Left lobe of liver (tissue), 2 donors: ENCODE measurements around the gene ERAL1. TPM values are rescaled to one million over a fixed set of nuclear protein-coding genes. Genes with fewer than 3 reads are reported as not detected.
"Not testable (repeated sequence)": the region's sequence is repeated elsewhere in the genome, so short reads cannot be mapped to it uniquely, and the experiment has no call there.

Source experiments
- ATAC-seq: fragments of 200-7000 bp; cut with Tn5 transposase; one replicate; pipeline ENCODE4 v1.9.1; 2020; ENCODE audit warnings: mild to moderate bottlenecking, moderate library complexity
- DNase-seq: peaks from one replicate; pipeline ENCODE4 v3.0.0-alpha.2; 2020; ENCODE audit warnings: low spot score
- total RNA-seq: library from RNA; stranded (reverse); gene quantifications from one replicate; pipeline ENCODE4 v1.2.1, GENCODE V29; 2021
- donor health status: DM: no; HTN: no; CAD: no; lungs with moderate emphysema.
- donor health status: DM: no; HTN: yes; CAD: no.

Gene ERAL1
- total RNA-seq, 1 donor from 2014 or later, result 25.3 TPM

DNA sequence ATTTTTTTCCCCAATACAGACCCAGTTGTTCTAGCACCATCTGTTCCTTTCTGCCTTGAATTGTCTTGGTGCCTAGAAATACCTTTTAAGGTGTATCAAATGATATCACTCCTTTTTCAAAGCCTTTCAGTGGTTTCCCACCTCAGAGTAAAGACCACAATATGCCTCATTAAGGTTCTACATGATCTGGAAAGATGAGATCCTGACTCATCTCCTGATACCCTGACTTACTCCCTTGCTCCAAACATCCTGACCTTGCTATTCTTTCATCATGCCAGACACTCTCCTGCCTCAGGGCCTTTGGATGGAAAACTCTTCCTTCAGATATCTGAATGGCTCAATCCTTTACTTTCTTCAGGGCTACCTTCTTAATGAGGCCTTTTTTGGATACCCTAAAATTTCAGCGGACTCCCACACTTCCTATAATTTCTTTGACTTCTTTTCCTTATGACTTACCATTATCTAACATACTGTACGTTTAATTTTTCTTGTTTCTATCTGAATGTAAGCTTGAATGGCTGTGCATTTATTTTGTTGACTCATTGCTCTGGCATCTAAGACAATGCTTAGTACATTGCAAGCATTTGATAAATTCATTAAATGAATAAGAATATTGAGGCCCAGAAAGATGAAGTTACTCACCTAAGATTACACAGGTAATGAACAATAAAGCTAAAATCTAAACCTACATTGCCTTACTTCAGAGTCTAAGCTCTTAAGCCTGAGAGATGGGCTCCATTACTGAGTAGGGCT, 23.5 kb downstream of the ERAL1 start:
- no peak for DNase-seq
- no peak for ATAC-seq

DNA sequence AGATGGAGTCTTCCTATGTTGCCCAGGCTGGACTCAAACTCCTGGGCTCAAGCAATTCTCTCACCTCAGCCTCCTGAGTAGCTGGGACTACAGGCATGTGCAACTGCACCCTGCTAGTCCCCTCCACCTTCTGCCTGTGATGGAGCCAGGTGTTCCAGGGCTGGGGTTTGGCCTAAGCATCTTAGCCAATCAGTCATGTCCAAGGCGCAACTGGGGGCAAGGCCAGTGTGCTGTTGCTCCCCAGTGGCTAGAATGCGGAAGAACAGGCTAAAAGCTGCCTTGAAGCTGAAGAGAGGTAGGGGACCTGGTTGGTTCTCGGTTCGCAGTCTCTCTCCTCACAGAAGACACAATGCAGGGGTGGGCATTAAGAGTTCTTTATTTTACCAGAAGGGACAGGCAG, 24.2 kb downstream of the ERAL1 start:
- ATAC-seq, result peak; percentile 74
- DNase-seq, result no peak

DNA sequence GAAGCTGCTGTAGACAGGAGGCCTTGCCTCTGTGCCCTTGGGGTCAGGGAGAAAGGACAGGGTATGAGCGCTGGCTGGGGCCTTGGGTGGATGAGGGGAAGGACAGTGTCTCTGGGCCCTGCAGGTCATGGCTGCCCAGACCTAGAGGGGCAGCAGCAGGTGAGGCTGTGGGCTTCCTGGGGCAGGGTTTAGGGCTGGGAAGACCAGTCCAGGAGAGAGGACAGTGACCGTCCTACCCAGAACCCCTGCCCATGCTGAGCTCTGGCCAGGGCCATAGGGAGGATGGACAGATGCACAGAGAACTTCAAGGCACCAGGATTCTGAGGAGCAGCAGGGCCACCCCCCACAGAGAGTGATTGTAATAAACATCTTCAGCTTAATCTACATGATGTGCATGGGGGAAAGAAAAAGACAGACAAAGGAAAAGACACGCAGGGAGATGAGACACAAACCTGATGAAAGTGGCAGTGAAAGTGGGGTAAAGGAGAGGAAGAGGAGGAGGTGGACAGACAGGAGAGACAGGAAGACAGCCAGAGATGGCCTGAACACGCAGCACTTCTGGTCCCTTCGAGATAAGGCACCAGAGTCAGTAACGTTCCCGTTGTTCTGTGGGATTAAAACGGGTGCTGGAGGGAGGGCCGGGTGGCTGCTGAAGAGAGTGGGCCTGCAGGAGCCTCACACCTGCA, 25.2 kb downstream of the ERAL1 start:
- ATAC-seq (no peak), DNase-seq (no peak)

DNA sequence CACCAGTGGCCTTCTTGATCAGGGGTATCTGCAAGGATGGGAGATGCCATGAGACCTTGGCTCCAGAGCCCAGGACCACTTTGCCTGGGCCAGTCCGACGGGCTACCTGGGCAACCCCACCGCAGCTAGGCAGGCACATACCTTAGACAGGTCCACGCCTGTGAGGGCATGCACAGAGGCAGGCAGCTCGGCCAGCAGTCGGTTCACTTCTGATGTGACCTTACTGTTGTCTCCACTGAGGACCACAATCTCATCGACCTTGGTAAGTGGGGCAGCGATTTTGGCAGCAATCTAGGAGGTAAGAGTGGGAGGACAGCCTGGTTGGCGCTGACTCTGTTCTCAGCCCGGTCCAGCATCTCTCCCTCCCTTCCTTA, 25.7 kb downstream of the ERAL1 start:
- DNase-seq (no peak), ATAC-seq (no peak)

DNA sequence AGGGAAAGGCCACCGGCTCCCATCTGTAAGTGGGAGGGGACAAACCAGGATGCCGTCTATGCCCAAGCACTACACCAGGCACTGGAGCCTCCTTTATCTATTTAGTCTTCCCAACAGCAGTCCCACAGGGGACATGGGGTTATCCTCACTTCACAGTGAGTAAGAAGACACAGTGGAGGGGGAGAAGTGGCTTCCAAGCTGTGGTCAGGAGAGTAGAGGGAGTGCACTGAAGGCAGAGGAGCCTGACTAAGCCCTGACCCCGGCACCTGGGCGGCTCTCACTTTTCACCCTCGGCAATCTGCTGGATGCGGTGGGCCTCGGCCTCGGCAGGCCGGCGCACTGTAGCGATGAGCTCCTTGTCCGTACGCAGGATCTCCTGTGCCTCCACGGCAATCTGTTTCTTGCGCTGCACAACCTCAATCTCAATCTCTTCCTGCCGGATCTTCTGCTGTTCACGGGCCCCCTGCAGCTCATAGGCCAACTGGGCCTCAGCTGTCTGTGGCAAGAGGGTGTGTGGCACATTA, 26.8 kb downstream of the ERAL1 start:
- ATAC-seq (no peak), DNase-seq (no peak)

DNA sequence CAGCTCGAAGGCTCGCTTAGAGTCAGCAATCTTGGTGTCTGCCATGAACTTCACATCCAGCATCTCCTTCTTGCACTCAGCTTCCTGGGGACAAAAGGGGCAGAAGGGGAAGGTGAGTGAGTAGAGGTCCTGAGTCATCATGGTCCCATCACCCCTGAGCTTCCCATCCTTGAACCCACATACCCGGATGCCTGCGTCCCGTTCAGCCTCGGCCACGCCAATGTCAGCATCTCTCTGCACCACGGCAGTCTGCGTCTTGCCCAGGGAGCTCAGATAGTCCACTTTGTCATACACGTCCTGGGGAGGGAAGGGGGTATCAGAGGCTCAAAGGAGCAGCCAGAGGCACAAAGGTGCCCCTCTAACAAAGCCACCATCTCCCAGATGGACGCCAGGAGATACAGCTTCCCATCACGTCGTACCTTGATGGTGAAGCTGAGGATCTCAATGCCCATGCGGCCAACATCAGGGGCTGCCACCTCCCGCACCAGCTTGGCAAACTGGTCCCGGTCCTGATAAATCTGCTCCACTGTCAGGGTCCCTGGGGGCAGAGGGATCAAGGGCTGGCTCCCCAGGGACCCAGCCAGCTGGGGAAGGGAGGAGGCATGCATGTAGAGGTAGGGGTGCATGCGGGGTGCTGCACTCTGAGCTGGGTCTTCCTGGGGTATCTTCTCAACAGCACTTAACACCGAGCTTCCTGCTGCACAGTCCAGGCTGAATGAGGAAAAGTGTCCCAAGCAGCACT, 27.5 kb downstream of the ERAL1 start:
- DNase-seq (no peak), ATAC-seq (no peak)

DNA sequence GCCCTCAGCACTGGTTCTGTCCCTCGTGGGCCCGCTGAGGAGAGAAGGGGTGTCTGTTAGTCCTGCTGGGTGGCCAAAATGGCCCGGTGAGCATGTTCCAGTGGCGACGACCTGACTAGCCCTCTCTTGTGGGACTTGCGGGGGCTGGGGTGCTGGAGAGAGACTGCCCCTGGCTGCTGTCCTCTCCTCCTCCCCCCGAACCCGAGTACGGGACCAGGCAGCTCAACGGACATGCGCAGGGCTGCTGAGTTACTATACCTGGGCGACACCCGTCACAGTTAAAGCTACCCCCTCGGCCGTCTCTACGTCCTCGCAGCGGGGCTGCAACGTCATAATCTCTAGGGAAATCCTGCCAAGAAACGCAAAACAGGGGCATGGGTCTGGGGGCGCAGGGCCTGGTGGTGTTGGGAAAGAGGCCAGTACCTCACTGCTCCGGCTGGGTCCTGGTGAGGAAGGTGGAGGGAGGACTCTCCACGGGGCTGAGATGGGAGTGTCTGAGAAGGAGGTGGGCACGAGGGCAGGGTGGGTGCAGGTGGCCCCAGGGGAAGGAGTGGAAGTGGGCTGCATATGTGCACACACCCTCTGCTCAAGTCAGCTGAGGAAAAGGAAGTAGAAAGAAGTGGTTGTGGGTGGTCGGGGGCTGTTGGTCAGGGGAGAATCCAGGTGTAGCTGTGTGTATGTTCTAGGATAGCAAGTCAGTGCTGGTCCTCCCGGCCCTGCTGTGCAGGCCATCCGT, 29.3 kb downstream of the ERAL1 start:
- ATAC-seq (no peak), DNase-seq (no peak)

DNA sequence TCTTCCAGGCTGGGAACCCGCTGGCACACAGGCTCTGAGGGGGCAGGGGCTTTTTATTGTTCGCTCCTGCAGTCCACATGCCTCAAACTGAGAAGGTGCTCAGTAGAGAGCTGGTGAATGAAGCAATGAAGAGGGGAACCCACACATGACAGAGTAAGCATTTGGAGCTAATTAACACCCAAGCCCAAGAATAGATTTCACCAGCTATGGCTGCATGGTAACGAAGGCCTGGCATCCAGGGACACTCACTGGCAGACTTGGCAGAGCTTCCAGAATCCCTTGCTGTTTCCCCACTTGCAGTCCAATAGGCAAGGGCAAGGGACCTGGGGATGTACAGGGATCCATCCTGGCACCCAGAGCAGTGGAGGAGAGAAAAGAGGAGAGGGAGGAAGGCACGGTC, 30.5 kb downstream of the ERAL1 start:
- no peak for DNase-seq
- ATAC-seq, result no peak

DNA sequence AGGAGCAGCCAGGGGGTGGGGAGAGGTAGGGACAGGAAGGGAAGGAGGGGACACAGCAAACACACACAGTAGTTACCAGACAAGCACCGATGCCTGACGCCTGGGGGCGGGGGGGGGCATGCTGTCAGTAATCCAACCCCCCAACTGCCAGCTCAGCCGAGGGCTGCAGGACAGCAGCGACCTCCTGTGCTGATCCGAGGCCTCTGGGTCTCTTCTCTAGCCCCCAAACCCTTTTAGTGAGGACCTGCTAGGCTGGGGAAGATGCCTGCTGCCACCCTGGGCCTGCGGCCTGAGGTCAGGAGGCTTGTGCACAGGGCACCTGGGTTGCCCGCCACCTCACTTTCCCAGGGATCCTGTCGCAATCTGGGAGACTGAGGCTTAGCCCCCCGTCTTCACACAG, 31.1 kb downstream of the ERAL1 start:
- no peak for ATAC-seq
- DNase-seq, result no peak

DNA sequence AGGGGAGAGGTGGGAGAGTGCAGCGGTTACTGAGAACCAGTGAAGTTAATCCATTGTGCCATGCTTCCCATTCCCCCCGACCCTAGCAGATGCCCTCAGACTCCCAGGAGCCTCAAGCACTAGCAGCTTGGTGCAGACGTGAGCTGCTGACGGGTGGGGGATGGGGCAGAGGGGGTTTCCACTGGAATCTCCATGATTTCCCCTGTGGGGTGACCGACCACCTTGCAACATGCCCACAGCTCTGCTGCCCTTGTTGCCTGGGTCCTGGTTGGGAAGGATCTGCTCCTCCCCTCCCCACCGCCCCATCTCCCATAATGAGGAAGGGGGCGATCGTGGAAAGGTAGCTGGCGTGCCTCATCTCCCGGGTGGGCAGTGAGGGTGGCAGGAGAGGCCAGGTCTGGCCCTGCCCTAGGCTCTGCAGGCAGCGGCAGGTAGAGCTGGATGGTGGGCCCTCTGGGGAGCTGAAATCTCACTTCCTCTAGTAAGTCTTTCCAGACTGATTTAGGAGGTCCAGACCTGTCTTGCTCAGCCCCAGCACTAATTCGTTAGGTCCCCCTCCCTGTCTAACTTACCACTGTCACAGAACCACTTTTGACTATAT, 33.2 kb downstream of the ERAL1 start:
- ATAC-seq, result no peak
- DNase-seq, result no peak

DNA sequence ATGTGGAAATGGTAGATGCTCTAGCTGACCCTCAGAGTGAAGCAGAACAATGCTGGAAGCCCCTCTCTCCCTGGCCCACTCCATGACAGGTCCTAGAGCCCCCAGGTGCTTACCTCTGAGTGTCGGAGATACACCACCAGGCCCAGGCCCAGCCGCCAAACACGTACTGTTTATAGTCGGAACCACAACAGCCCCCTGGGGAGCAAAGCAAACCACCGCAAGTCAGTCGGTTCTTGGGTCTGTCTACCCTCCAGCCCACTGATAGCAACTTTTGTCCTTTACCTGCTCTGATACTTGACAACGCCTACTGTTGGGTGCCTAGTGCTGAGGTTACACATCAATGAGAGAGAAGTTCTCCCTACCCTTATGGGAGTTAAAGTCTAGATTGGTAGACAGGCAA, 34.0 kb downstream of the ERAL1 start:
- DNase-seq (no peak), ATAC-seq (no peak)

DNA sequence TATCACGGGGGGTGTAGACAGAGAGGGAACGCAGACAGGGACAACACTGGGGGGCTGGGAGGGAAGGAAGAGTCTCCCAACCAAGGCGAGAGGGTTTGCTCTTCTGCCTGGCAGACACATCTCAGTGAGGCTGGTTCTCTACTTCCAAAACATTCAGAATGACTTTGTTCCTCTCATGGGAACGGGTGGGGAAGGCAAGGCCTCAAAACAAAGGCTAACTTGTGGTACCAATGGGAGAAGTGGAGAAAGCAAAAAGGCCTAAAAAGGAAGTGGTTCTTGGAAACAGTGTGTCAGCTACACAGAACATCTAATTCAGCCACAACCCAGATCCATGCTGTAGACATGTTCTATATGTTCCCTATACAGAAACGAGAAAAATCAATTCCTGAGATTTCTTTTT, 35.2 kb downstream of the ERAL1 start:
- no peak for DNase-seq
- ATAC-seq, result no peak

DNA sequence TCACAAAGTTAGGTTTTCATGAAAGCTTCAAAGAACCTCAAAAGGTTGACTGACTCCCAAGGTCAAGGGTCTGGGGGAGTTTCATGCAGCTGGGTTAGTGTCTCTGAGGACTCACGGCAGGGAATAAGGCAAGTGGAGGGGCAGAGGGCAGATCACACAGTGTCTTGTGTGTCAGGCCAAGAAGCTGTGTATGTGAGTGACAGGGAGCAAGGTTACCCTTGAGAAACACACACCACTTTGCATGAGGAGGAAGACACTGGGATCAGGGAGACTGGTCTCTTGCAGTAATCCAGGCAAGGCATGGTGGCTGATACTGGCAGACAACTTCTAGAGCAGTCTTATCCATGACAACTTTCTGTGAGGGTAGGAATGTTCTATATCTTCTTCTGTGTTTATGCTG, 36.4 kb downstream of the ERAL1 start:
- ATAC-seq, result no peak
- no peak for DNase-seq

DNA sequence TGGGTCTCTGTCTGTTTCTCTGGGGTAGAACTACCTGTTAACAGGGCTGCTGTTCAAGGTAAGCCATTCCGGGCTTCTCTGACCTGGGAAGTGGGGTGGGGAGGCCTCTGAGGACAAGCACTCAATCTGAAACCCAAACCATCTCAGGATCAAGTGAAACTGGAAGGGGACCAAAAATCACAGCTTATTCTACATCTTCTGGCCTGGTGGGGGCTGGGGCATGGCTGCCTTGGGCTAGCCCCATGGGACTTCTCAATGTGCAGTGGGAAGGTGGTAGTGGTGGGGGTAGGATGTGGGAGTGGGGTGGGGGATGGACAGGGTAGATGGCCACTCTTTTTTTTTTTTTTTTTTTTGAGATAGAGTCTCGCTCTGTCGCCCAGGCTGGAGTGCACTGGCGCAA, 37.2 kb downstream of the ERAL1 start:
- ATAC-seq, result no peak
- DNase-seq, result no peak

DNA sequence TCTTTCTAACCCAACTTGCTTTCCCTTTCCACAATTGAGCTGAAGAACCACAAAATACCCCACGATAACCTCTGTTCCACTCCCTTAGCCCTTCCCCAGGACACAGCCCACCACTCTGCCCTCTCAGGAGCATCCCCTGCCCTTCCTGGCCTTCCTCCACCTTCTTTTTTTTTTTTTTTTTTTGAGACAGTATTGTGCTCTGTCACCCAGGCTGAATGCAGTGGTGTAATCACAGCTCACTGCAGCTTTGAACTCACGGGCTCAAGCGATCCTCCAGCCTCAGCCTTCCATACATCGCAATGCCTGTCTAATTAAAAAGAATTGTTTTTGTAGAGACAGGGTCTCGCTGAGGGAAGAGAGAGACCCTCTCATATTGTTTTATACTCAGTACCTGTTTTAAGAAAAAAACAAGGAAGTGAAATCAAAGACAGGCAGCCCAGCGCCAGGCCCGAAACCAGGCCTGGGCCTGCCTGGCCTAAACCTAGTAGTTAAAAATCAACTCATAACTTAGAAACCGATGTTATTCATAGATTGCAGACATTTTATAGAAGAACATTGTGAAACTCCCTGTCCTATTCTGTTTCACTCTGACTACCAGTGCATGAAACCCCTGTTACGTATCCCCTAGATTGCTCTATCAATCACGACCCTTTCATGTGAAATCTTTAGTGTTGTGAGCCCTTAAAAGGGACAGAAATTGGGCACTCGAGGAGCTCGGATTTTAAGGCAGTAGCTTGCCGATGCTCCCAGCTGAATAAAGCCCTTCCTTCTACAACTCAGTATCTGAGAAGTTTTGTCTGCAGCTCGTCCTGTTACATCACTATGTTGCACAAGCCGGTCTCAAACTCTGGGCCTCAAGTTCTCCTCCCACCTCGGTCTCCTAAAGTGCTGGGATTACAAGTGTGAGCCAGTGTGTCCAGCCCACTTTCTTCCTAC, 38.7 kb downstream of the ERAL1 start:
- DNase-seq, ATAC-seq: not testable (repeated sequence)

DNA sequence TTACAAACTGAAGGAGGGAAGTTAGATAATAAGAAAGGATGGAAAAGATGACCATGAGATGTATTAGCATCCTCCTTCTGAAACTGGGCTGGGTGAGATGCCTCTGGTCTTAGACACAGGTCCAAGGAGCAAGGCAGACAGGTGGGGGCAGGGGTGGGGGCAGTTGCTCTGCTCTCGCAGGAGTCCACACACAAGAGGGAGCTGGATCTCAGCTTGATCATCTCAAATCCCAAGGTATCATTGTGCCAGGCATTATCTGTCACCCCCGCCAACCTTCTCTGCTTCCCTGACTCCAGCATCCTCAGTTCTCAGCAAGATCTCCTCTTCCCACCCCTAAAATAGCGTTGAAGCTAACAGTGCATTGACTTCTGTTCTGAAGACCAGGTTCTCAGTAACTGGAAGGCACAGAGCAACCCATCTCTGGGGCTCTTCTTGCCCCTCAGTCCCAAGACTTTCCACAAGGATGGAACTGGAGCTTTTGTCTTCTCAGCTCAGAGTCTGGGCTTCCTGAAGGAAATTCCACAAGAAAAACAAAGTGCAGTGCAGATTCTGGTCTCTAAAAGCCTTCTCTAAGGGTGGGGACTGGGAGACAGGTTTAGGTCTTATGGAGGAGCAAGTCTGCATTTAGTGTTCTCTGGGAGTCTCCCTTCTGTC, 41.1 kb downstream of the ERAL1 start:
- ATAC-seq, result no peak
- no peak for DNase-seq

DNA sequence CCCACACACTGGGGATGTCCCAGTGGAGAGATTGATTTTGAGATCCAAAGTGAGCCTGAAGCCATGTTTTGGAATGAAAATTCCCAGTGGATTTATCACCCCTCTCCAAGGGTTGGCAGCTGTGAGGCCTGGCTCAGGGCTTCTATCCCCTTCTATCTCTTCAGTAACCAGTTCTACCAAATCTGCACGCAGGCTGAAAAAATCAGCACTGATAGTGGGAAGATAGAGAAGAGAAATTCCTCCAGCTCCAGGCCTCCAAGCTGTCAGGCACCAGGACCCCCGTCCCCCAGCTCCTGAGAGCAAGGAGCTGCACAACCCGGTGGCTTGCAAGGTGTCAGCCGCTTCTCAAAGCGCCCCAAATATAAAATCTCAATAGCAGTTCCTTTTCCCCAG, 41.7 kb downstream of the ERAL1 start:
- DNase-seq (no peak), ATAC-seq (no peak)

DNA sequence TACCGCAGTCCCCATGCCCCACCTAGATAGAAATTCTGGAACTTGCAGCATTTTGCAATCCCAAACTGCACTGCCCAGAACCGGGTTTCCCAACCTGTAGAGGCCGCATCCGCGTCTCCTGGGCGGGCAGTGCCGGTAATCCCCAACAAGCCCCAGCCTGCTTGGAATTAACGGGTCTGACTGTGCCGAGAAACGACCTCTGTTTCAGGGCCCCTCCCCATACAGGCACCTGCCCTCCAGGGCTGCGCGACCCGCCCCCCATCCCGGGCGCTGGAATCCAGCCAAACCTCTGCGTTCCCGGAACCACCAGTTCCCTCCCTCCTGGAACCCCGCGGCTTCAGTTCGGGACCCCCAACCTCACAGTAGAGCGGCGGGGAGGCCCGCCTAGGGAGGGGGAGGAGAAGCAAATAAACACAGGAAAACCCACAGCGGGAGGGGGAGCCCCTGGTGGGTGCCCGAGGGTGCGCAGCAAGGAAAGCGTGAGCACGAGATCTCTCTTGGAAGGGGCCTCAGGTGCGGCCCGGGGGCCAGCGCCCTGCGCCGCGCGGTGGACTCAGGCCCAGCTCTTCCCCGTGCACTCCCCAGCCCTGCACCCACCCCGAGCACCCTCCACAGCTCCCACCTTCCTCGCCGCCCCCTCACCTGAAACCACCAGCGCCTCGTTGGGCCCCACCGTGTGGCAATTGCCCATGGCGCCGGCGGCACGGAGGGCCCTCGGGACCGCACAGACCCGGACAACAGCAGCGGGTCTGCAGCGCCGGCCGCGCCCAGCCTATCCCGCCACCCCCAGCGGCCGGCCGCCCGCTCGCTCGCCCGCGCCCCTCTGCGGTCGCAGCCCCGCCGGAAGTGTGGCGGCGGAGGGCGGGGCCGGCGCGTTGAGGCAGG, 42.3 kb downstream of the ERAL1 start, which contains the start of gene FLOT2:
Gene FLOT2 (minus strand): TSS at position 850 of the 885 bp plus-strand sequence. CDS start 159 bp downstream, at position 691.
- ATAC-seq (peak; percentile 77), DNase-seq (peak; percentile 81)
